ENCODE measurements around the gene MTOR.

DNA sequence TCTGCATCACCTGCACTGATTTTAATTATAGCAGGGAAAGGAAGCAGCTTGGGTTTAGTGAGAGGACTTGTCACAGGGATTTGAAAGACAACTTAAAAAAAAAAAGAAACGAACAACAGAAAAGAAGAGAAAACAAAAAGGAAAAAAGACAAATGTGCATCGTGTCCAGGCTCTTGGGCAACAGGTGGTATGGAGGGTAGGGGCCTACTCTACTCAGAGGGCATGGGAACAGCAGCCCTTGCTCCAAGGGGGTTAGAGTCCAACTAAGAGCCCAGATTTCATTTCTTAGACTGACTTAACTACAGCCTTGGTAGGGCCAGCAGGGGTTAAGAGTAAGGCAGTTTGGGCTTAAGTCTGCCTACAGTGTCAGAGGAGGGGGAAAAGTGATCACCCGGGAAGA, 147.4 kb downstream of the MTOR start:
- TF ChIP-seq, protein P1, sequence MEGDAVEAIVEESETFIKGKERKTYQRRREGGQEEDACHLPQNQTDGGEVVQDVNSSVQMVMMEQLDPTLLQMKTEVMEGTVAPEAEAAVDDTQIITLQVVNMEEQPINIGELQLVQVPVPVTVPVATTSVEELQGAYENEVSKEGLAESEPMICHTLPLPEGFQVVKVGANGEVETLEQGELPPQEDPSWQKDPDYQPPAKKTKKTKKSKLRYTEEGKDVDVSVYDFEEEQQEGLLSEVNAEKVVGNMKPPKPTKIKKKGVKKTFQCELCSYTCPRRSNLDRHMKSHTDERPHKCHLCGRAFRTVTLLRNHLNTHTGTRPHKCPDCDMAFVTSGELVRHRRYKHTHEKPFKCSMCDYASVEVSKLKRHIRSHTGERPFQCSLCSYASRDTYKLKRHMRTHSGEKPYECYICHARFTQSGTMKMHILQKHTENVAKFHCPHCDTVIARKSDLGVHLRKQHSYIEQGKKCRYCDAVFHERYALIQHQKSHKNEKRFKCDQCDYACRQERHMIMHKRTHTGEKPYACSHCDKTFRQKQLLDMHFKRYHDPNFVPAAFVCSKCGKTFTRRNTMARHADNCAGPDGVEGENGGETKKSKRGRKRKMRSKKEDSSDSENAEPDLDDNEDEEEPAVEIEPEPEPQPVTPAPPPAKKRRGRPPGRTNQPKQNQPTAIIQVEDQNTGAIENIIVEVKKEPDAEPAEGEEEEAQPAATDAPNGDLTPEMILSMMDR (IDR thresholded peaks at IDR 0.05), result no peak
- TF ChIP-seq POLR2A (IDR thresholded peaks at IDR 0.05), result no peak

All from right lobe of liver (tissue), 4 donors.